ENCODE results near the gene FBRS. TPM values are rescaled to one million over a fixed set of nuclear protein-coding genes. Genes with fewer than 3 reads are reported as not detected.
"Not testable (repeated sequence)": the region's sequence is repeated elsewhere in the genome, so short reads cannot be mapped to it uniquely, and the experiment has no call there.

The FBRS gene
- polyA plus RNA-seq, 2 of the 4 experiments (the other 2 are of a cell fraction), result 5.9 to 33.3 TPM

DNA sequence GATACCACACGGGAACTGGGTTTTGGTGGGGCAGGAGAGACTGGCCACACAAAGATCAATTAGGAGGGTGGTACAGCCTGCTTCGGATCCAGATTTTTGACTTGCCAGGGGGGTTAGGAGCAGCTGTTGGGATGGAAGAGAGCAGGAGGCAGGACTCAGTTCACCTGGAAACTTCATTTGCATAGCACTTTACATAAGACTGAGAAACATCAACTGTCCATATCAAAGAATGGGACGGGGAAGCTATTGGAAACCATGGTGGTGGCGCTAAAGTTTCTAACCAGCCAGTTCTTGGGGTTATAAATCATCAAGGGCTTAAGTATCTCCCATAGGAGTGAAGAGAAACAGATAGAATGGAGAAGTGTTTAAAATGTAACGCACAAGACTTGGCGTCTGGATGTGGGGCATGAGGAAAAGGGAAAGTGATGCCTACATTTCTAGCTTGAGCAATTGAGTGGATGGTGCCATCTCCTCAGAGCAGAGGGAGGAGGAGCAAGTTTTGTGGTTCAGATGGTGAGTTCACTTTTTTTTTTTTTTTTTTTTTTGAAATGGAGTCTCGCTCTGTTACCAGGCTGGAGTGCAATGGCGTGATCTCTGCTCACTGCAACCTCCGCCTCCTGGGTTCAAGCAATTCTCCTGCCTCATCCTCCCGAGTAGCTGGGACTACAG, 34.3 kb downstream of the FBRS start:
- FAIRE-seq (no peak), ATAC-seq (no peak), DNase-seq (ENCODE audit: low read depth in 1 of 2, low spot score in 1 of 2) (no peak)
- H3K4me1 ChIP-seq, result no peaks in the 10 kb centered on the region
- ChIA-PET CTCF (interaction anchor here (1.0 to 4.7 kb wide), 7 partner anchors 10 to 214 kb away, joined by 3 to 24 read pairs (median 8); no protein-coding TSS in a partner anchor), POLR2A (no interaction called here)
- TF ChIP-seq POLR2AphosphoS2 (conservative IDR thresholded peaks at IDR 0.05; ENCODE audit: low read length) (no peak), NR3C1 (IDR thresholded peaks at IDR 0.05) (no peak), RFX5 (IDR thresholded peaks at IDR 0.05) (no peak), SREBF2 (IDR thresholded peaks at IDR 0.05) (no peak), TFCP2L1 (CRISPR knock-in tag; IDR thresholded peaks at IDR 0.05) (no peak), CBX8 (IDR thresholded peaks at IDR 0.05) (no peak), EHF (CRISPR knock-in tag; IDR thresholded peaks at IDR 0.05) (no peak), SMC3 (IDR thresholded peaks at IDR 0.05) (no peak), KDM1A (IDR thresholded peaks at IDR 0.05; ENCODE audit: low read depth) (no peak), MAFK (IDR thresholded peaks at IDR 0.05; ENCODE audit: partially characterized antibody) (no peak), HDAC2 (IDR thresholded peaks at IDR 0.05) (no peak), EP300 (IDR thresholded peaks at IDR 0.05) (no peak), POLR2A (IDR thresholded peaks at IDR 0.05; ENCODE audit: low read length) (no peak), FOSB (CRISPR knock-in tag; IDR thresholded peaks at IDR 0.05) (no peak), JUNB (IDR thresholded peaks at IDR 0.05) (no peak), HOXB5 (CRISPR knock-in tag; IDR thresholded peaks at IDR 0.05) (no peak)
- H3K4me3 ChIP-seq, result no peak overlapping the region
- H3K9me3 ChIP-seq, result no peaks in the 10 kb centered on the region
- 81% methylated on average over 10 of the region's 10 CpGs for whole genome bisulfite sequencing (ENCODE audit: missing lambda C conversion rate)
- H3K4me2 ChIP-seq, result no peak overlapping the region
- no peak overlapping the region for H3K27ac ChIP-seq

DNA sequence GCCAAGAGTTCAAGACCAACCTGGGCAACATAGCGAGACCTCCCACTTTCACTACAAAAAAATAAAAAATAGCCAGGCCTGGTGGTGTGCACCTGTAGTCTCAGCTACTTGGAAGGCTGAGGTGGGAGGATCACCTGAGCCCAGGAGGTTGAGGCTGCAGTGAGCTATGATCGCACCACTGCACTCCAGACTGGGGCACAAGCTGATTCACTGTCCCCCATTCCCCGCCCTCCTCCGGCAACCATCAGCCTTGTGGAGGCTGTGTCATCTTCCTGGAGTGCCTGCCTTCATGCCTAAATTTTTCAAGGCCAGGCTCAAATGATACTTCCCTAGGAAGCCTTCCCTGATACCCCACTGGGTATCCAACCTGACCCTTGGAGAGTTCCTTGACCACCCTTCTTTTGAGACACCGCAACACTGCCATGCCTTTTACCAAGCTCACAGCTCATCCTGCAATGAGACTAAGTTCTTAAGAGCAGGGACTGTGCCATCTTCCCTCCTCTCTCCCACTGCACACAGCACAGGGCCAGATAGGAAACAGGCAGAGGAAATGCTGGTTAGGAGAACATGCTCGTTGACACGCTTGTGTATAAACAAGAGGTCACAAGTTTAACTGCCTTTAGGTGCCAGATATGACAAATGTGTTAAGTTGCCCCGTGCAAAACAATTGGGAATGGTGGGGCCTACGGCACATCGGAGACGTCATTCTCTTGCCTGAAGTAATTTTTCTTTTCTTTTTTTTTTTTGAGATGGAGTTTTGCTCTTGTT, 36.9 kb downstream of the FBRS start:
- Histone ChIP-seq H3K9me3 (no peaks in the 10 kb centered on the region), H3K27ac (no peak overlapping the region), H3K4me1 (peaks cover 3% of the 10 kb centered on the region; the same call in 2 of the 3 replicates), H3K4me2 (no peak overlapping the region), H3K4me3 (no peak overlapping the region)
- FAIRE-seq, result no peak
- no peak for DNase-seq (ENCODE audit: low read depth in 1 of 2, low spot score in 1 of 2)
- POLR2A ChIA-PET, result interaction anchor here (1.0 to 2.6 kb wide), 3 partner anchors 36 to 80 kb away, joined by 3 to 14 read pairs (median 5); partner anchors contain the start of genes FBRS and PRR14
- TF ChIP-seq, protein P1, sequence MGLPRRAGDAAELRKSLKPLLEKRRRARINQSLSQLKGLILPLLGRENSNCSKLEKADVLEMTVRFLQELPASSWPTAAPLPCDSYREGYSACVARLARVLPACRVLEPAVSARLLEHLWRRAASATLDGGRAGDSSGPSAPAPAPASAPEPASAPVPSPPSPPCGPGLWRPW (IDR thresholded peaks at IDR 0.05), result no peak
- TF ChIP-seq HDAC2 (IDR thresholded peaks at IDR 0.05) (no peak), BHLHE40 (IDR thresholded peaks at IDR 0.05; ENCODE audit: low read depth, low read length) (no peak), FOXS1 (CRISPR knock-in tag; IDR thresholded peaks at IDR 0.05) (no peak)
- TF ChIP-seq, protein P2, sequence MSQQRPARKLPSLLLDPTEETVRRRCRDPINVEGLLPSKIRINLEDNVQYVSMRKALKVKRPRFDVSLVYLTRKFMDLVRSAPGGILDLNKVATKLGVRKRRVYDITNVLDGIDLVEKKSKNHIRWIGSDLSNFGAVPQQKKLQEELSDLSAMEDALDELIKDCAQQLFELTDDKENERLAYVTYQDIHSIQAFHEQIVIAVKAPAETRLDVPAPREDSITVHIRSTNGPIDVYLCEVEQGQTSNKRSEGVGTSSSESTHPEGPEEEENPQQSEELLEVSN (IDR thresholded peaks at IDR 0.05; ENCODE audit: borderline replicate concordance, low read depth), result no peak
- 88% methylated on average over 11 of the region's 11 CpGs for WGBS (ENCODE audit: missing lambda C conversion rate)
- ATAC-seq, result no peak
- CTCF ChIA-PET, result interaction anchor here (0.6 to 5.1 kb wide), 12 partner anchors 10 to 265 kb away, joined by 3 to 39 read pairs (median 6); partner anchors contain the start of genes DCTPP1, FBRS and PRR14

DNA sequence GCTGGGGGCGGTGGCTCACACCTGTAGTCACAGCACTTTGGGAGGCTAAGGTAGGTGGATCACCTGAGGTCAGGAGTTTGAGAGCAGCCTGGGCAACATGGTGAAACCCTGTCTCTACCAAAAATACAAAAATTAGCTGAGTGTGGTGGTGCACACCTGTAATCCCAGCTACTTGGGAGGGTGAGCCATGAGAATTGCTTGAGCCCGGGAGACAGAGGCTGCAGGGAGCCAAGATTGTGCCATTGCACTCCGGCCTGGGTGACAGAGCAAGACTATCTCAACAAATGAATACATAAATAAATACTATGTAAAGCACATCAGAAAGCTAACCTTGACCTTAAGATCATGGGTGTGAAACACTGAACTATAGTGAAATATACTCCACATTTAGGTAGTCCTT, 38.4 kb downstream of the FBRS start:
- CTCF ChIA-PET, result interaction anchor here (0.6 to 5.1 kb wide), 13 partner anchors 8 to 870 kb away, joined by 3 to 39 read pairs (median 4); partner anchors contain the start of genes DCTPP1, FBRS and PRR14
- WGBS (ENCODE audit: missing lambda C conversion rate), result 100% methylated on average over 3 of the region's 3 CpGs
- FAIRE-seq; H3K9me3 ChIP-seq; ATAC-seq; H3K27ac ChIP-seq; H3K4me3 ChIP-seq; H3K4me2 ChIP-seq; DNase-seq (ENCODE audit: low read depth in 1 of 2, low spot score in 1 of 2): not testable (repeated sequence)
- POLR2A ChIA-PET, result interaction anchor here (2.4 kb wide), 1 partner anchor 38 kb away, joined by 12 read pairs; the partner anchor contains the start of gene FBRS
- H3K4me1 ChIP-seq, result peaks cover 15% of the 10 kb centered on the region

All from A549 (cell line).